Neuronal stem cell (in vitro differentiated cells): ENCODE results near the gene WFS1.

ENCODE experiments used
- DNase-seq: peaks from one replicate; pipeline ENCODE4 v3.0.0-alpha.2; 2013; ENCODE audit warnings: low spot score
- H2AFZ ChIP-seq: one replicate; pipeline ENCODE4 v1.6.1; 2013; ENCODE audit warnings: mild to moderate bottlenecking, low read length, inconsistent platforms
- H2AK5ac ChIP-seq: 2 replicates; pipeline ENCODE4 v1.6.1; 2013; ENCODE audit warnings: low read depth, mild to moderate bottlenecking, inconsistent platforms, low read length, moderate library complexity, mixed read lengths
- H2BK120ac ChIP-seq: 2 replicates; pipeline ENCODE4 v1.6.1; 2013; ENCODE audit warnings: low read depth, mild to moderate bottlenecking, inconsistent platforms, low read length, moderate library complexity, mixed read lengths
- H2BK12ac ChIP-seq: one replicate; pipeline ENCODE4 v1.6.1; 2013; ENCODE audit warnings: low read length, inconsistent platforms
- H2BK15ac ChIP-seq: 2 replicates; pipeline ENCODE4 v1.6.1; 2013; ENCODE audit warnings: mild to moderate bottlenecking, low read length, inconsistent platforms, mixed read lengths
- H2BK5ac ChIP-seq: one replicate; pipeline ENCODE4 v1.6.1; 2013; ENCODE audit warnings: inconsistent platforms, mild to moderate bottlenecking, low read length, moderate library complexity
- H3K14ac ChIP-seq: one replicate; pipeline ENCODE4 v1.6.1; 2013; ENCODE audit warnings: low read length, inconsistent platforms
- H3K18ac ChIP-seq: 2 replicates; pipeline ENCODE4 v1.6.1; 2013; ENCODE audit warnings: low read length, inconsistent platforms
- H3K23ac ChIP-seq: 2 replicates; pipeline ENCODE4 v1.6.1; 2013; ENCODE audit warnings: low read depth, mild to moderate bottlenecking, mixed read lengths, low read length, inconsistent platforms; ENCODE audit not compliant: poor library complexity
- H3K27ac ChIP-seq: replicated peaks from 3 replicates; pipeline ENCODE4 v1.5.1; 2013; ENCODE audit warnings: low read length, inconsistent platforms
- H3K27me3 ChIP-seq, 3 experiments: 2 replicates each; pipeline ENCODE4 v1.6.1; 2013; ENCODE audit warnings: low read length in 3 of 3, mild to moderate bottlenecking in 2 of 3, inconsistent platforms in 1 of 3, low read depth in 1 of 3, mixed read lengths in 1 of 3, moderate library complexity in 1 of 3; ENCODE audit not compliant: control insufficient read depth in 3 of 3, insufficient read depth in 3 of 3
- H3K36me3 ChIP-seq, 2 donors: replicated peaks in 1 of 2; 2 replicates each; pipeline ENCODE4 v1.6.1; 2013; ENCODE audit warnings: low read length in 2 of 2; ENCODE audit not compliant: control insufficient read depth in 2 of 2, insufficient read depth in 2 of 2
- H3K4ac ChIP-seq: 2 replicates; pipeline ENCODE4 v1.6.1; 2013; ENCODE audit warnings: inconsistent platforms, mild to moderate bottlenecking, low read length, moderate library complexity
- H3K4me1 ChIP-seq, 2 donors: 1 replicate in 1 of 2; 2 replicates in 1 of 2; pipeline ENCODE4 v1.6.1; 2013; ENCODE audit warnings: low read length in 2 of 2, low read depth in 1 of 2; ENCODE audit not compliant: control insufficient read depth in 2 of 2, insufficient read depth in 1 of 2
- H3K4me2 ChIP-seq: one replicate; pipeline ENCODE4 v1.6.1; 2013; ENCODE audit warnings: mild to moderate bottlenecking, low read length, inconsistent platforms; ENCODE audit not compliant: insufficient read depth, poor library complexity, severe bottlenecking
- H3K4me3 ChIP-seq, 2 donors: 2 replicates each; pipeline ENCODE4 v1.5.1; 2013; ENCODE audit warnings: low read length in 2 of 2, mild to moderate bottlenecking in 2 of 2, inconsistent platforms in 1 of 2, moderate library complexity in 1 of 2
- H3K79me1 ChIP-seq: one replicate; pipeline ENCODE4 v1.6.1; 2013; ENCODE audit warnings: low read depth, mild to moderate bottlenecking, inconsistent platforms, low read length, moderate library complexity
- H3K9ac ChIP-seq: one replicate; pipeline ENCODE4 v1.6.1; 2013; ENCODE audit warnings: mild to moderate bottlenecking, low read depth, low read length, inconsistent platforms; ENCODE audit not compliant: poor library complexity
- H3K9me3 ChIP-seq, 2 donors: replicated peaks in 1 of 2; 2 replicates each; pipeline versions ENCODE3 to v1.6.1; 2013; ENCODE audit warnings: low read length in 2 of 2, mild to moderate bottlenecking in 2 of 2, inconsistent platforms in 1 of 2, low read depth in 1 of 2, mixed read lengths in 1 of 2, moderate library complexity in 1 of 2; ENCODE audit not compliant: control insufficient read depth in 2 of 2, insufficient read depth in 1 of 2
- H4K8ac ChIP-seq: one replicate; pipeline ENCODE4 v1.6.1; 2013; ENCODE audit warnings: low read depth, mild to moderate bottlenecking, inconsistent platforms, low read length, moderate library complexity
- H4K91ac ChIP-seq: one replicate; pipeline ENCODE4 v1.6.1; 2013; ENCODE audit warnings: low read length, low read depth, mild to moderate bottlenecking, inconsistent platforms; ENCODE audit not compliant: poor library complexity
- WGBS, 2 donors: extraction: QIAGEN DNeasy Blood & Tissue Kit; methylation state at CpG; one replicate each; pipeline ENCODE4 v1.1.7; 2013; ENCODE audit warnings: missing lambda C conversion rate in 2 of 2, mixed read lengths in 1 of 2; ENCODE audit not compliant: insufficient read length in 2 of 2, insufficient replicate concordance in 1 of 2; ENCODE audit errors: extremely low coverage in 2 of 2; 5-methylcytosine and 5-hydroxymethylcytosine counted together

WFS1 gene

GRCh38 chr4:6324461-6324998, 54.9 kb downstream of the WFS1 start:
- no peak overlapping the region for H2BK5ac ChIP-seq
- H4K8ac ChIP-seq, result no peak overlapping the region
- H2AK5ac ChIP-seq, result peak overlapping the region; percentile 20
- no peak overlapping the region for H3K4me2 ChIP-seq
- H2BK15ac ChIP-seq, result no peak overlapping the region
- DNase-seq, result no peak
- no peak overlapping the region for H3K27ac ChIP-seq
- no CpG with 5 or more reads among the region's 15 CpGs for WGBS, 2 donors
- peak overlapping the region; percentile 13 for H3K23ac ChIP-seq
- H3K36me3 ChIP-seq, result no peaks in the 10 kb centered on the region
- H3K18ac ChIP-seq, result peak overlapping the region; percentile 72
- no peak overlapping the region for H4K91ac ChIP-seq
- no peak overlapping the region for H3K4ac ChIP-seq
- H3K9me3 ChIP-seq, result peaks cover 3% of the 10 kb centered on the region in 2 donors
- no peaks in the 10 kb centered on the region for H3K79me1 ChIP-seq
- H2BK12ac ChIP-seq, result peak overlapping the region; percentile 24
- no peak overlapping the region for H3K14ac ChIP-seq
- peaks cover 0 to 25% (median 0%) of the 10 kb centered on the region in 3 experiments for H3K27me3 ChIP-seq
- H3K4me3 ChIP-seq, result no peak overlapping the region
- peak overlapping the region; percentile 63 for H2AFZ ChIP-seq
- peaks cover 11 to 14% of the 10 kb centered on the region in 2 donors for H3K4me1 ChIP-seq
- no peak overlapping the region for H2BK120ac ChIP-seq
- H3K9ac ChIP-seq, result no peak overlapping the region

DNA sequence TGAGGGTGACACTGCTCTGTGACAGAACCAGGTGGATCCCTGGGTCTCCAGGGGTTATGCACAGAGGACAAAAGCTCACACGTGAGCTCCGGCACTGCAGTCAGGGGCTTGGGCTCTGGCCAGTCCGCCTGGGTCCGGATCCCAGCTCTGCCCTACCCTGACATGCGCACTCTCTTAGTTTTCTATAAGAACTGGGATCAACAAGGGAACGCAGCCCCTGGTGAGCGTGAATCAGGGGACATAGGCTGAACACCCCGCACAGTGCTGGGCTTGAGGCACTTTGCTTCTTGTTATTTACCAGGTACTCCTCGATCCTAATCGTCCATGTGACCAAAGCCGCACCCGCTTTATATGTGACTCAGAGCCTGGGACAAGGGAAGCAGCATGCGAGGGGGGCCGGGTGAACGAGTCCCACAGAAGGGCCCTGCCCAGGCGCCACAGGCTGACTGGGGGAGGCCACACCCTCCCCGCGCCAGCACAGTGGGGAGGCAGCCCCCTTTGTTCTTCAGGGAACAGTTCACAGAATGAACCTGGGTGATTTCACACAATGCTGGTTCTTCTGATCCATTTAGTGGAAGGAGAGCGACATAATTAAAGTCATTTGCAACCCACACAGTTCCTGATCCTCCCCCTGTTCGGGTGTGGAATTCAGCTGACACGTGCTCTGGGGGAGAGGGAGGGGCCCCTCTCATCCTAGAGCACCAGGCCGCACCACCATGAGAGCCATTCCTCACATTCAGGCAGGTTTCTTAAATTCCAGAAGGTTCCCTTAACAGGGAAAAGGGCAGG, 55.5 kb downstream of the WFS1 start:
- Histone ChIP-seq H3K36me3 (no peaks in the 10 kb centered on the region), H4K8ac (no peak overlapping the region), H2BK15ac (no peak overlapping the region), H2AK5ac (no peak overlapping the region), H2BK12ac (no peak overlapping the region), H3K9ac (no peak overlapping the region), H3K79me1 (no peaks in the 10 kb centered on the region), H3K4me1 (peaks cover 11 to 14% of the 10 kb centered on the region in 2 donors), H3K9me3 (no peaks in the 10 kb centered on the region), H4K91ac (no peak overlapping the region), H3K4ac (no peak overlapping the region), H3K27me3 (peaks cover 0 to 25% (median 0%) of the 10 kb centered on the region in 3 experiments), H3K4me2 (no peak overlapping the region), H3K14ac (no peak overlapping the region), H2AFZ (peak overlapping the region; percentile 63), H3K4me3 (no peak overlapping the region), H3K18ac (peak overlapping the region; percentile 56), H2BK120ac (no peak overlapping the region), H3K23ac (peak overlapping the region; percentile 13), H2BK5ac (no peak overlapping the region), H3K27ac (no peak overlapping the region)
- no peak for DNase-seq
- WGBS, 2 donors, result no CpG with 5 or more reads among the region's 22 CpGs

DNA sequence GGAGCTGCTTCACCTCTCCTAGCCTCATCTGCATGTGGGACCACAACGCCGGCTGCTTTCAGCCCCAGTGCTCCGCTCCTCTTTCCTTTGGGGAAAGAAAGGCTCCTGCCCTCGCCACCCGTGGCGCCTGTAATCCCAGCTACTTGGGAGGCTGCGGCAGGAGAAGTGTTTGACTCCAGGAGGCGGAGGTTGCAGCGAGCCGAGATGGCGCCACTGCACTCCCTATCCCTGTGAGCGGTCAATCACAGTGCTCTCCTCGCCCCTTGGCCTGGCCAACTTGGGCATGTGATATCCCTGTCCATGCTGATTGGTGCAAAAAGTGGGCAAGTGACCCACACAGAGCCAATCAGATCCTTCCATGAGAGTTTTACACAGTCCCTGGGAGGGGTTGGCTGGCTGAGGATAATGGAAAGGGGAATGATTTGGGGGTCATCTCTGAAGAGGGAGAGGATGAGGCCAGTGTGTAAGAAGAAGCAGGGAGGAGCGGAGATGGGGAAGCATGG, 56.2 kb downstream of the WFS1 start:
- no peak overlapping the region for H2BK120ac ChIP-seq
- no CpG with 5 or more reads among the region's 14 CpGs for WGBS, 2 donors
- H2AFZ ChIP-seq, result peak overlapping the region; percentile 63
- peak overlapping the region; percentile 78 for H2AK5ac ChIP-seq
- no peak overlapping the region for H3K9ac ChIP-seq
- H3K4me3 ChIP-seq, result no peak overlapping the region
- H4K8ac ChIP-seq, result peak overlapping the region; percentile 66
- peaks cover 0 to 25% (median 0%) of the 10 kb centered on the region in 3 experiments for H3K27me3 ChIP-seq
- no peak overlapping the region for H3K23ac ChIP-seq
- peak overlapping the region; percentile 62 for H2BK15ac ChIP-seq
- no peak for DNase-seq
- no peaks in the 10 kb centered on the region for H3K36me3 ChIP-seq
- H3K4ac ChIP-seq, result no peak overlapping the region
- no peak overlapping the region for H2BK12ac ChIP-seq
- H3K14ac ChIP-seq, result peak overlapping the region; percentile 59
- H4K91ac ChIP-seq, result no peak overlapping the region
- H3K79me1 ChIP-seq, result no peaks in the 10 kb centered on the region
- peak overlapping the region; percentile 65 for H3K18ac ChIP-seq
- no peaks in the 10 kb centered on the region for H3K9me3 ChIP-seq
- no peak overlapping the region for H3K27ac ChIP-seq
- H2BK5ac ChIP-seq, result no peak overlapping the region
- H3K4me1 ChIP-seq, result peaks cover 11 to 14% of the 10 kb centered on the region in 2 donors
- no peak overlapping the region for H3K4me2 ChIP-seq
